ENCODE results near the gene PRSS36. TPM values are rescaled to one million over a fixed set of nuclear protein-coding genes. Genes with fewer than 3 reads are reported as not detected.

Gene PRSS36
- total RNA-seq, 4 donors from 2014 or later = 0.17 to 15.3 (median 3.7) TPM

- 64 to 70% methylated on average over 4 to 6 of the region's 10 CpGs for WGBS, 2 donors (ENCODE audit: low coverage in 1 of 2)
- no peak overlapping the region for H3K27ac ChIP-seq
- peaks cover 0 to 68% (median 29%) of the 10 kb centered on the region in 3 donors for H3K4me1 ChIP-seq
- no peak overlapping the region for H3K4me3 ChIP-seq
- no peak for ATAC-seq
- H3K27me3 ChIP-seq = no peaks in the 10 kb centered on the region
- H3K36me3 ChIP-seq = peaks cover 11 to 66% of the 10 kb centered on the region in 2 donors
- no peaks in the 10 kb centered on the region for H3K9me3 ChIP-seq
- TF ChIP-seq POLR2AphosphoS5 (IDR thresholded peaks at IDR 0.05) (no peak), CTCF (IDR thresholded peaks at IDR 0.05) (no peak), EP300 (IDR thresholded peaks at IDR 0.05) (no peak)
Measured at GRCh38 chr16:31183432-31184428, 33.9 kb upstream of the PRSS36 start.

GRCh38 chr16:31182391-31182790 is 32.5 kb upstream of the PRSS36 start:
- Histone ChIP-seq H3K4me1 (peaks cover 0 to 69% (median 30%) of the 10 kb centered on the region in 3 donors), H3K36me3 (peaks cover 11 to 53% of the 10 kb centered on the region in 2 donors), H3K27ac (peak overlapping the region in 1 of 4 donors; percentile 38), H3K27me3 (no peaks in the 10 kb centered on the region), H3K4me3 (peak overlapping the region in 1 of 2 donors; percentile 99), H3K9me3 (no peaks in the 10 kb centered on the region)
- TF ChIP-seq CTCF (IDR thresholded peaks at IDR 0.05) (no peak), EP300 (IDR thresholded peaks at IDR 0.05) (no peak)
- WGBS, 2 donors (ENCODE audit: low coverage in 1 of 2) = 15 to 38% methylated on average over 5 to 6 of the region's 7 CpGs
- ATAC-seq = no peak

- TF ChIP-seq POLR2A (IDR thresholded peaks at IDR 0.05) (no peak), EP300 (IDR thresholded peaks at IDR 0.05) (no peak), CTCF (IDR thresholded peaks at IDR 0.05) (no peak), POLR2AphosphoS5 (IDR thresholded peaks at IDR 0.05) (no peak)
- ATAC-seq = no peak
Measured at GRCh38 chr16:31181102-31181830, 31.4 kb upstream of the PRSS36 start.

GRCh38 chr16:31179747-31180459 is 30.0 kb upstream of the PRSS36 start, which contains the start of gene FUS:
TSS of gene FUS (plus strand) at chr16:31180139. CDS start at chr16:31180215, 76 bp downstream.
- TF ChIP-seq POLR2A (IDR thresholded peaks at IDR 0.05) (peak; percentile 99 to 100), EP300 (IDR thresholded peaks at IDR 0.05) (no peak), POLR2AphosphoS5 (IDR thresholded peaks at IDR 0.05) (peak; percentile 100), CTCF (IDR thresholded peaks at IDR 0.05) (peak in 1 of 4 experiments; percentile 9)
- Histone ChIP-seq H3K27ac (peak within 1 kb of the TSS; percentile 86 to 99 (median 96)), H3K36me3 (peaks cover 3 to 28% of the 10 kb centered on the region in 2 donors), H3K4me1 (peaks cover 0 to 48% (median 30%) of the 10 kb centered on the region in 3 donors), H3K9me3 (no peaks in the 10 kb centered on the region), H3K4me3 (peak within 1 kb of the TSS; percentile 79 to 99), H3K27me3 (no peaks in the 10 kb centered on the region)
- WGBS, 2 donors (ENCODE audit: low coverage in 1 of 2) = 0% methylated on average over 15 of the region's 69 CpGs; no CpG with 5 or more reads in 1 of the 2 donors
- peak; percentile 87 for ATAC-seq

More at GRCh38 chr16:31181102-31181830, 31.4 kb upstream of the PRSS36 start:
- Histone ChIP-seq H3K9me3 (no peaks in the 10 kb centered on the region), H3K4me3 (peak overlapping the region; percentile 79 to 99), H3K4me1 (peaks cover 0 to 60% (median 30%) of the 10 kb centered on the region in 3 donors), H3K27ac (peak overlapping the region in 3 of 4 donors; percentile 93 to 99 (median 99)), H3K36me3 (peaks cover 11 to 42% of the 10 kb centered on the region in 2 donors), H3K27me3 (no peaks in the 10 kb centered on the region)
- 7 to 9% methylated on average over 13 to 20 of the region's 31 CpGs for WGBS, 2 donors (ENCODE audit: low coverage in 1 of 2)
